K562 (cell line): Measurements from ENCODE around the gene PRSS21.

Experiments
- CREB3L1 ChIP-seq: fragments of 450-650 bp; IDR thresholded peaks from 2 replicates; pipeline ENCODE4 v1.6.1; 2014; ENCODE audit warnings: low read depth, mild to moderate bottlenecking, moderate library complexity, borderline replicate concordance
- CUX1 ChIP-seq: fragments of 200-800 bp; sonication (Bioruptor generic); IDR thresholded peaks from 2 replicates; pipeline ENCODE4 v1.6.1; 2016; ENCODE audit warnings: missing genetic modification characterization, missing compliant biosample characterization

GRCh38 chr16:2867661-2867986 is 50.6 kb downstream of the PRSS21 start:
- TF ChIP-seq CREB3L1 (no peak), CUX1 (no peak)
